Activated naive CD4-positive, alpha-beta T cell treated with anti-CD3 and anti-CD28 coated beads, Interleukin-2, amount 10 ng/mL, durations not matched to agents 7 days and 5 days (primary cell): ENCODE measurements around the gene PLCB2.

Experiments used
- CTCF ChIA-PET: fragments of 350-600 bp; sonication (Branson Sonifier 250); formaldehyde crosslinking; loops from one replicate; lab custom pipeline; 2021; ENCODE audit warnings: antibody characterized with exemption; lab: Charles Lee
- DNase-seq: peaks from one replicate; pipeline ENCODE4 v3.0.0-alpha.2; 2020
- H3K27ac Mint-ChIP-seq: one replicate; pipeline ENCODE4 v1.8.0; 2021; ENCODE audit warnings: mild to moderate bottlenecking, moderate library complexity, mixed read lengths
- H3K27me3 Mint-ChIP-seq: one replicate; pipeline ENCODE4 v1.8.0; 2021; ENCODE audit warnings: mild to moderate bottlenecking, mixed read lengths
- H3K36me3 Mint-ChIP-seq: one replicate; pipeline ENCODE4 v1.8.0; 2021; ENCODE audit warnings: mixed read lengths
- H3K4me1 Mint-ChIP-seq: one replicate; pipeline ENCODE4 v1.8.0; 2021; ENCODE audit warnings: mixed read lengths
- H3K4me3 Mint-ChIP-seq: one replicate; pipeline ENCODE4 v1.8.0; 2021; ENCODE audit warnings: mild to moderate bottlenecking, moderate library complexity, mixed read lengths
- H3K9me3 Mint-ChIP-seq: one replicate; pipeline ENCODE4 v1.8.0; 2021; ENCODE audit warnings: mixed read lengths

The PLCB2 gene

GRCh38 chr15:40256638-40257235 is 51.0 kb downstream of the PLCB2 start:
- no peak for DNase-seq
- Mint-ChIP-seq H3K4me1 (peaks cover 6% of the 10 kb centered on the region), H3K36me3 (no peaks in the 10 kb centered on the region), H3K9me3 (no peaks in the 10 kb centered on the region), H3K27ac (peak overlapping the region; percentile 52), H3K4me3 (no peak overlapping the region), H3K27me3 (peaks cover 70% of the 10 kb centered on the region)
- CTCF ChIA-PET: interaction anchor here (2.3 kb wide), 1 partner anchor 17 kb away, joined by 14 read pairs; no protein-coding TSS in a partner anchor

- Mint-ChIP-seq H3K4me3 (no peak overlapping the region), H3K4me1 (peaks cover 6% of the 10 kb centered on the region), H3K36me3 (no peaks in the 10 kb centered on the region), H3K9me3 (no peaks in the 10 kb centered on the region), H3K27ac (no peak overlapping the region), H3K27me3 (peaks cover 84% of the 10 kb centered on the region)
- CTCF ChIA-PET: interaction anchor here (0.8 to 2.3 kb wide), 5 partner anchors 9 to 150 kb away, joined by 3 to 8 read pairs (median 3); no protein-coding TSS in a partner anchor
- no peak for DNase-seq
Observed at GRCh38 chr15:40255033-40255432, 52.7 kb downstream of the PLCB2 start.

GRCh38 chr15:40254452-40254851 is 53.3 kb downstream of the PLCB2 start:
- Mint-ChIP-seq H3K36me3 (no peaks in the 10 kb centered on the region), H3K4me3 (no peak overlapping the region), H3K4me1 (peaks cover 6% of the 10 kb centered on the region), H3K27ac (no peak overlapping the region), H3K27me3 (peaks cover 90% of the 10 kb centered on the region), H3K9me3 (no peaks in the 10 kb centered on the region)
- CTCF ChIA-PET: interaction anchor here (0.8 to 2.3 kb wide), 7 partner anchors 10 to 466 kb away, joined by 3 to 8 read pairs (median 3); partner anchors contain the start of gene PAK6
- no peak for DNase-seq

GRCh38 chr15:40253167-40253790 is 54.5 kb downstream of the PLCB2 start:
- Mint-ChIP-seq H3K27ac (no peak overlapping the region), H3K27me3 (peaks cover 83% of the 10 kb centered on the region), H3K36me3 (no peaks in the 10 kb centered on the region), H3K4me3 (peak overlapping the region; percentile 72), H3K9me3 (no peaks in the 10 kb centered on the region), H3K4me1 (peaks cover 6% of the 10 kb centered on the region)
- no peak for DNase-seq
- CTCF ChIA-PET: interaction anchor here (1.0 to 2.3 kb wide), 2 partner anchors 21 to 26 kb away, joined by 3 to 7 read pairs; no protein-coding TSS in a partner anchor

- no peak overlapping the region for H3K27ac Mint-ChIP-seq
- peaks cover 6% of the 10 kb centered on the region for H3K4me1 Mint-ChIP-seq
- H3K36me3 Mint-ChIP-seq: no peaks in the 10 kb centered on the region
- peak overlapping the region; percentile 72 for H3K4me3 Mint-ChIP-seq
- H3K27me3 Mint-ChIP-seq: peaks cover 84% of the 10 kb centered on the region
- peak; percentile 39 for DNase-seq
- H3K9me3 Mint-ChIP-seq: no peaks in the 10 kb centered on the region
- CTCF ChIA-PET: interaction anchor here (1.0 kb wide), 1 partner anchor 21 kb away, joined by 3 read pairs; no protein-coding TSS in a partner anchor
Observed at GRCh38 chr15:40252438-40253166, 55.1 kb downstream of the PLCB2 start.

- peaks cover 6% of the 10 kb centered on the region for H3K4me1 Mint-ChIP-seq
- no peaks in the 10 kb centered on the region for H3K36me3 Mint-ChIP-seq
- H3K4me3 Mint-ChIP-seq: no peak overlapping the region
- CTCF ChIA-PET: interaction anchor here (1.0 kb wide), 1 partner anchor 22 kb away, joined by 3 read pairs; no protein-coding TSS in a partner anchor
- H3K27ac Mint-ChIP-seq: no peak overlapping the region
- peaks cover 85% of the 10 kb centered on the region for H3K27me3 Mint-ChIP-seq
- H3K9me3 Mint-ChIP-seq: no peaks in the 10 kb centered on the region
- no peak for DNase-seq
Observed at GRCh38 chr15:40252141-40252437, 55.6 kb downstream of the PLCB2 start.

GRCh38 chr15:40251486-40252140 is 56.1 kb downstream of the PLCB2 start:
- CTCF ChIA-PET: no interaction called here
- Mint-ChIP-seq H3K27ac (no peak overlapping the region), H3K4me1 (peaks cover 6% of the 10 kb centered on the region), H3K9me3 (no peaks in the 10 kb centered on the region), H3K4me3 (peak overlapping the region; percentile 31), H3K27me3 (peaks cover 84% of the 10 kb centered on the region), H3K36me3 (no peaks in the 10 kb centered on the region)
- no peak for DNase-seq

GRCh38 chr15:40250771-40251483 is 56.8 kb downstream of the PLCB2 start:
- CTCF ChIA-PET: interaction anchor here (1.8 to 2.2 kb wide), 2 partner anchors 23 to 33 kb away, joined by 8 to 9 read pairs; no protein-coding TSS in a partner anchor
- H3K9me3 Mint-ChIP-seq: no peaks in the 10 kb centered on the region
- no peak overlapping the region for H3K27ac Mint-ChIP-seq
- H3K4me3 Mint-ChIP-seq: no peak overlapping the region
- peaks cover 88% of the 10 kb centered on the region for H3K27me3 Mint-ChIP-seq
- H3K4me1 Mint-ChIP-seq: peaks cover 6% of the 10 kb centered on the region
- no peak for DNase-seq
- no peaks in the 10 kb centered on the region for H3K36me3 Mint-ChIP-seq

- Mint-ChIP-seq H3K27me3 (peaks cover 89% of the 10 kb centered on the region), H3K27ac (no peak overlapping the region), H3K4me1 (peaks cover 6% of the 10 kb centered on the region), H3K4me3 (no peak overlapping the region), H3K9me3 (no peaks in the 10 kb centered on the region), H3K36me3 (no peaks in the 10 kb centered on the region)
- CTCF ChIA-PET: interaction anchor here (1.8 to 2.2 kb wide), 2 partner anchors 24 to 32 kb away, joined by 8 to 9 read pairs; no protein-coding TSS in a partner anchor
- no peak for DNase-seq
Observed at GRCh38 chr15:40250304-40250656, 57.5 kb downstream of the PLCB2 start.

GRCh38 chr15:40249477-40250303 is 58.0 kb downstream of the PLCB2 start:
- no peak overlapping the region for H3K27ac Mint-ChIP-seq
- no peaks in the 10 kb centered on the region for H3K9me3 Mint-ChIP-seq
- peaks cover 89% of the 10 kb centered on the region for H3K27me3 Mint-ChIP-seq
- no peak for DNase-seq
- H3K4me3 Mint-ChIP-seq: no peak overlapping the region
- CTCF ChIA-PET: interaction anchor here (1.8 to 2.2 kb wide), 2 partner anchors 24 to 32 kb away, joined by 8 to 9 read pairs; no protein-coding TSS in a partner anchor
- no peaks in the 10 kb centered on the region for H3K36me3 Mint-ChIP-seq
- peaks cover 6% of the 10 kb centered on the region for H3K4me1 Mint-ChIP-seq

GRCh38 chr15:40248006-40248783 is 59.5 kb downstream of the PLCB2 start:
- Mint-ChIP-seq H3K4me3 (no peak overlapping the region), H3K4me1 (peaks cover 4% of the 10 kb centered on the region), H3K27ac (no peak overlapping the region), H3K9me3 (no peaks in the 10 kb centered on the region), H3K36me3 (no peaks in the 10 kb centered on the region), H3K27me3 (peaks cover 74% of the 10 kb centered on the region)
- CTCF ChIA-PET: no interaction called here
- no peak for DNase-seq

GRCh38 chr15:40247406-40247971 is 60.2 kb downstream of the PLCB2 start:
- no peak overlapping the region for H3K4me3 Mint-ChIP-seq
- CTCF ChIA-PET: interaction anchor here (1.3 kb wide), 1 partner anchor 90 kb away, joined by 3 read pairs; no protein-coding TSS in a partner anchor

More at GRCh38 chr15:40247406-40247971, 60.2 kb downstream of the PLCB2 start:
- Mint-ChIP-seq H3K27ac (no peak overlapping the region), H3K36me3 (no peaks in the 10 kb centered on the region), H3K27me3 (peaks cover 73% of the 10 kb centered on the region), H3K9me3 (no peaks in the 10 kb centered on the region), H3K4me1 (no peaks in the 10 kb centered on the region)
- DNase-seq: no peak
